GM12878 (cell line): ENCODE results near the gene NPR3. TPM values are rescaled to one million over a fixed set of nuclear protein-coding genes. Genes with fewer than 3 reads are reported as not detected.

ENCODE experiments used
- ATAC-seq: fragments of 200-7000 bp; cut with Tn5 transposase; 3 replicates; pipeline ENCODE4 v1.9.1; 2020; ENCODE audit warnings: mild to moderate bottlenecking, moderate library complexity
- BruUV-seq: library from RNA; stranded (reverse); fragments of 400-500 nt; replicated peaks from 2 replicates; lab custom pipeline; 2021; lab: Mats Ljungman, UMichigan
- CTCF ChIA-PET: fragments of 300-600 bp; sonication (Branson Sonifier 250); formaldehyde crosslinking; extraction: SDS; loops from one replicate; lab custom pipeline; 2021; ENCODE audit warnings: inconsistent platforms; lab: Yijun Ruan, JAX
- POLR2A ChIA-PET: fragments of 350-600 bp; formaldehyde crosslinking; extraction: SDS; loops from one replicate; lab custom pipeline; 2021; ENCODE audit warnings: inconsistent platforms; lab: Charles Lee
- RAD21 ChIA-PET: fragments of 300-600 bp; sonication (Branson Sonifier 250); formaldehyde crosslinking; loops from one replicate; lab custom pipeline; 2023; ENCODE audit warnings: antibody characterized with exemption; ENCODE audit not compliant: unreplicated experiment; lab: Charles Lee
- SMC1A ChIA-PET: fragments of 300-600 bp; sonication (Branson Sonifier 250); formaldehyde crosslinking; loops from one replicate; lab custom pipeline; 2023; ENCODE audit not compliant: unreplicated experiment, uncharacterized antibody; lab: Charles Lee
- DNase-seq: peaks from one replicate; pipeline ENCODE4 v3.0.0-alpha.2; 2011; ENCODE audit warnings: low read depth, low spot score
- FAIRE-seq: peaks from 3 replicates; lab custom pipeline; 2011; peaks lifted over from hg19 to GRCh38; lab: Jason Lieb, UNC
- H2AFZ ChIP-seq: 2 replicates; pipeline ENCODE4 v1.6.0; 2011; ENCODE audit warnings: low read depth, low read length, control low read depth; ENCODE audit not compliant: control insufficient read depth
- H3K27ac ChIP-seq: 2 replicates; pipeline ENCODE4 v1.5.1; 2011; ENCODE audit warnings: control low read depth; ENCODE audit not compliant: control insufficient read depth, insufficient read depth
- H3K27me3 ChIP-seq, 2 experiments: replicated peaks in 1 of 2; 2 replicates each; pipeline versions ENCODE4 v1.6.0 to v1.6.1; 2011; ENCODE audit warnings: low read length in 1 of 2; ENCODE audit not compliant: control insufficient read depth in 2 of 2, insufficient read depth in 2 of 2
- H3K36me3 ChIP-seq, 2 experiments: 2 replicates each; pipeline ENCODE4 v1.5.1; 2011; ENCODE audit warnings: low read length in 1 of 2; ENCODE audit not compliant: control insufficient read depth in 2 of 2, insufficient read depth in 2 of 2
- H3K4me1 ChIP-seq: 2 replicates; pipeline ENCODE4 v1.6.1; 2011; ENCODE audit warnings: mild to moderate bottlenecking, low read length, moderate library complexity, mixed read lengths; ENCODE audit not compliant: control insufficient read depth, insufficient read depth
- H3K4me2 ChIP-seq: 2 replicates; pipeline ENCODE4 v1.6.0; 2011; ENCODE audit warnings: control low read depth; ENCODE audit not compliant: control insufficient read depth, insufficient read depth
- H3K4me3 ChIP-seq: fragments of 200-600 bp; sonication (generic); 2 replicates; pipeline ENCODE4 v1.5.1; 2016
- H3K79me2 ChIP-seq: 2 replicates; pipeline ENCODE4 v1.6.0; 2011; ENCODE audit warnings: low read length; ENCODE audit not compliant: control insufficient read depth, insufficient read depth
- H3K9ac ChIP-seq: 2 replicates; pipeline ENCODE4 v1.8.0; 2011; ENCODE audit warnings: low read length, control low read depth, mixed read lengths; ENCODE audit not compliant: control insufficient read depth, insufficient read depth
- H3K9me3 ChIP-seq: replicated peaks from 3 replicates; pipeline ENCODE4 v1.5.1; 2011; ENCODE audit warnings: mild to moderate bottlenecking, low read length; ENCODE audit not compliant: control insufficient read depth, insufficient read depth
- H4K20me1 ChIP-seq: 2 replicates; pipeline ENCODE4 v1.6.0; 2011; ENCODE audit not compliant: control insufficient read depth, insufficient read depth
- BCL3 ChIP-seq: IDR thresholded peaks from 2 replicates; pipeline ENCODE4 v1.6.1; 2011; ENCODE audit warnings: borderline replicate concordance, low read depth, mild to moderate bottlenecking, moderate library complexity, low read length; ENCODE audit not compliant: insufficient read depth, poor library complexity, severe bottlenecking
- BRCA1 ChIP-seq: IDR thresholded peaks from 2 replicates; pipeline ENCODE4 v1.6.1; 2011; ENCODE audit warnings: low read depth, low read length, improper control_type of control experiment
- CEBPZ ChIP-seq: fragments of 150-350 bp; IDR thresholded peaks from 2 replicates; pipeline ENCODE4 v1.6.1; 2016; ENCODE audit warnings: low read depth, low read length
- GABPA ChIP-seq: IDR thresholded peaks from 2 replicates; pipeline ENCODE4 v1.6.1; 2014; ENCODE audit warnings: antibody characterized with exemption, low read depth, mild to moderate bottlenecking, inconsistent platforms
- MEF2B ChIP-seq: fragments of 450-650 bp; IDR thresholded peaks from 2 replicates; pipeline ENCODE4 v1.6.1; 2018; ENCODE audit warnings: mild to moderate bottlenecking, moderate library complexity; ENCODE audit not compliant: partially characterized antibody, poor library complexity, severe bottlenecking
- POLR2A ChIP-seq: IDR thresholded peaks from 2 replicates; pipeline ENCODE4 v1.6.1; 2011; ENCODE audit warnings: low read depth, mild to moderate bottlenecking, low read length
- RBBP5 ChIP-seq: fragments of 200-600 bp; sonication (generic); conservative IDR thresholded peaks from 2 replicates; pipeline ENCODE4 v1.6.1; 2016
- TBL1XR1 ChIP-seq: IDR thresholded peaks from 2 replicates; pipeline ENCODE4 v1.6.1; 2012; ENCODE audit warnings: low read depth, low read length, improper control_type of control experiment
- ZNF207 ChIP-seq: fragments of 450-650 bp; IDR thresholded peaks from 2 replicates; pipeline ENCODE4 v1.6.1; 2014; ENCODE audit warnings: antibody characterized with exemption, mild to moderate bottlenecking, borderline replicate concordance
- WGBS: methylation state at CpG from one replicate; pipeline ENCODE4 v1.1.6; 2016; ENCODE audit warnings: low lambda C conversion rate; ENCODE audit not compliant: insufficient replicate concordance, insufficient coverage; ENCODE audit errors: missing lambda C conversion rate; 5-methylcytosine and 5-hydroxymethylcytosine counted together
- in situ Hi-C: fragments of 300-500 bp; cut with MboI; formaldehyde crosslinking; loops from 9 replicates; pipeline ENCODE4 v1.14.3; 2018; ENCODE audit warnings: mixed read lengths
- intact Hi-C: fragments of 100-400 bp; cut with micrococcal nuclease; formaldehyde crosslinking; loops from one replicate; pipeline ENCODE4 v1.14.2; 2022; ENCODE audit not compliant: unreplicated experiment
- polyA plus RNA-seq, 11 experiments: library from polyadenylated mRNA; depleted of rRNA in 4 of 11; unstranded in 6 of 11; stranded (reverse) in 5 of 11; fragments of >200 nt; fragmentation: Nextera tagmentation in 4 of 11; fragmentation: Illumina TruSeq in 1 of 11; extraction: Ambion mirVana in 4 of 11; extraction: Trizol in 1 of 11; gene quantifications; 1 replicate in 1 of 11; 2 replicates in 10 of 11; pipeline versions ENCODE4 v1.2.1 to v1.2.3, GENCODE V29; 2011 to 2016; ENCODE audit warnings: inconsistent platforms in 2 of 11, missing spikeins in 2 of 11, low read depth in 1 of 11
- total RNA-seq, 4 experiments: library from RNA; depleted of rRNA in 3 of 4; stranded (reverse); fragments of >200 nt in 3 of 4; fragmentation: Illumina TruSeq in 1 of 4; extraction: Trizol in 1 of 4; gene quantifications; 2 replicates each; pipeline versions ENCODE4 v1.2.1 to v1.2.3, GENCODE V29; 2013 to 2021
- TF ChIP-seq, protein P1 (sequence below): fragments of 450-650 bp; formaldehyde crosslinking; IDR thresholded peaks from 2 replicates; pipeline ENCODE4 v1.4.0; 2022; ENCODE audit warnings: mild to moderate bottlenecking, moderate library complexity
- TF ChIP-seq, protein P2 (sequence below): fragments of 450-650 bp; IDR thresholded peaks from 2 replicates; pipeline ENCODE4 v1.6.1; 2018; ENCODE audit warnings: borderline replicate concordance, mild to moderate bottlenecking; ENCODE audit not compliant: partially characterized antibody

The NPR3 gene
- total and polyA plus RNA-seq, 10 of the 15 experiments (the other 5 are each of a cell fraction or from before 2014, with no cell fraction given): 0.01 to 0.37 (median 0.14) TPM; not detected in 7

DNA sequence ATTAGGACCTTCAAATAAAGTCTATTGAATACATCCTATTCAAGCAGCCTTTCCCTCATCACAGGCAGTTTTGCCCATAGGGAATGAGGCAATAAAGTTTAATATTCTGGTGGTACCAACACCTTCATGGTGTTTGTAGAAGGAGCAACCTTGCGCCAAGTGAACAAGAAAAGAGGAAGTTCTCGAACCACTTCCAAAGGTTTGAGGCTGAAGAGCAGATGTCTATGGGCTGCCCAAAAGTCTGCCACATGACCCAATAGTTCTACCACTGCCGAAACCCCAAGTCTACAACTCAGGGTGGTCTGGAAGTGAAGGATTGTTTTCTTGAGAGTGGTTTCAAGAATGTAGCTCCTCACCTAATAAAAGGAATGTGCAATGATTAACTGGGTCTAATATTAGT is 123.1 kb downstream of the NPR3 start (continued):
- TF ChIP-seq, protein P1, sequence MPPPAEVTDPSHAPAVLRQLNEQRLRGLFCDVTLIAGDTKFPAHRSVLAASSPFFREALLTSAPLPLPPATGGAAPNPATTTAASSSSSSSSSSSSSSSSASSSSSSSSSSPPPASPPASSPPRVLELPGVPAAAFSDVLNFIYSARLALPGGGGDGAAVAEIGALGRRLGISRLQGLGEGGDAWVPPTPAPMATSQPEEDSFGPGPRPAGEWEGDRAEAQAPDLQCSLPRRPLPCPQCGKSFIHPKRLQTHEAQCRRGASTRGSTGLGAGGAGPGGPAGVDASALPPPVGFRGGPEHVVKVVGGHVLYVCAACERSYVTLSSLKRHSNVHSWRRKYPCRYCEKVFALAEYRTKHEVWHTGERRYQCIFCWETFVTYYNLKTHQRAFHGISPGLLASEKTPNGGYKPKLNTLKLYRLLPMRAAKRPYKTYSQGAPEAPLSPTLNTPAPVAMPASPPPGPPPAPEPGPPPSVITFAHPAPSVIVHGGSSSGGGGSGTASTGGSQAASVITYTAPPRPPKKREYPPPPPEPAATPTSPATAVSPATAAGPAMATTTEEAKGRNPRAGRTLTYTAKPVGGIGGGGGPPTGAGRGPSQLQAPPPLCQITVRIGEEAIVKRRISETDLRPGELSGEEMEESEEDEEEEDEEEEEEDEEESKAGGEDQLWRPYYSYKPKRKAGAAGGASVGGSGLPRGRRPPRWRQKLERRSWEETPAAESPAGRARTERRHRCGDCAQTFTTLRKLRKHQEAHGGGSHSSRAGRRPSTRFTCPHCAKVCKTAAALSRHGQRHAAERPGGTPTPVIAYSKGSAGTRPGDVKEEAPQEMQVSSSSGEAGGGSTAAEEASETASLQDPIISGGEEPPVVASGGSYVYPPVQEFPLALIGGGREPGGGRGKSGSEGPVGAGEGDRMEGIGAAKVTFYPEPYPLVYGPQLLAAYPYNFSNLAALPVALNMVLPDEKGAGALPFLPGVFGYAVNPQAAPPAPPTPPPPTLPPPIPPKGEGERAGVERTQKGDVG: no peak

GRCh38 chr5:32836176-32836575 is 125.1 kb downstream of the NPR3 start:
- DNase-seq (no peak), FAIRE-seq (no peak), ATAC-seq (no peak)
- H3K4me3 ChIP-seq: no peak overlapping the region
- no peaks in the 10 kb centered on the region for H3K36me3 ChIP-seq
- H3K9me3 ChIP-seq: no peaks in the 10 kb centered on the region
- no peaks in the 10 kb centered on the region for H3K4me1 ChIP-seq
- BruUV-seq: no TSS peak
- no peaks in the 10 kb centered on the region for H4K20me1 ChIP-seq
- ChIA-PET POLR2A (no interaction called here), RAD21 (no interaction called here), SMC1A (no interaction called here), CTCF (no interaction called here)
- H3K27me3 ChIP-seq: no peaks in the 10 kb centered on the region
- H3K4me2 ChIP-seq: no peak overlapping the region
- no peak overlapping the region for H2AFZ ChIP-seq
- no peak overlapping the region for H3K27ac ChIP-seq
- in situ Hi-C loops: no loop called here
- 29% methylated on average over 5 of the region's 5 CpGs for WGBS
- intact Hi-C loops: no loop called here
- no peak overlapping the region for H3K9ac ChIP-seq
- H3K79me2 ChIP-seq: no peaks in the 10 kb centered on the region
- TF ChIP-seq BCL3: no peak
- TF ChIP-seq CEBPZ: no peak
- TF ChIP-seq RBBP5: no peak
- no peak for TF ChIP-seq TBL1XR1
- TF ChIP-seq GABPA: no peak
- TF ChIP-seq, protein P2, sequence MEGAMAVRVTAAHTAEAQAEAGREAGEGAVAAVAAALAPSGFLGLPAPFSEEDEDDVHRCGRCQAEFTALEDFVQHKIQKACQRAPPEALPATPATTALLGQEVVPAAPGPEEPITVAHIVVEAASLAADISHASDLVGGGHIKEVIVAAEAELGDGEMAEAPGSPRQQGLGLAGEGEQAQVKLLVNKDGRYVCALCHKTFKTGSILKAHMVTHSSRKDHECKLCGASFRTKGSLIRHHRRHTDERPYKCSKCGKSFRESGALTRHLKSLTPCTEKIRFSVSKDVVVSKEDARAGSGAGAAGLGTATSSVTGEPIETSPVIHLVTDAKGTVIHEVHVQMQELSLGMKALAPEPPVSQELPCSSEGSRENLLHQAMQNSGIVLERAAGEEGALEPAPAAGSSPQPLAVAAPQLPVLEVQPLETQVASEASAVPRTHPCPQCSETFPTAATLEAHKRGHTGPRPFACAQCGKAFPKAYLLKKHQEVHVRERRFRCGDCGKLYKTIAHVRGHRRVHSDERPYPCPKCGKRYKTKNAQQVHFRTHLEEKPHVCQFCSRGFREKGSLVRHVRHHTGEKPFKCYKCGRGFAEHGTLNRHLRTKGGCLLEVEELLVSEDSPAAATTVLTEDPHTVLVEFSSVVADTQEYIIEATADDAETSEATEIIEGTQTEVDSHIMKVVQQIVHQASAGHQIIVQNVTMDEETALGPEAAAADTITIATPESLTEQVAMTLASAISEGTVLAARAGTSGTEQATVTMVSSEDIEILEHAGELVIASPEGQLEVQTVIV: no peak
- TF ChIP-seq ZNF207: no peak
- TF ChIP-seq MEF2B: no peak
- no peak for TF ChIP-seq POLR2A
- TF ChIP-seq BRCA1: no peak
